ENCODE measurements around the gene GALNT2. TPM values are rescaled to one million over a fixed set of nuclear protein-coding genes. Genes with fewer than 3 reads are reported as not detected.
A peak's percentile ranks its signal among the peaks of the same experiment; 100 is the strongest.

GALNT2 gene
- total RNA-seq, 1 experiment from 2014 or later, result 62.5 TPM

DNA sequence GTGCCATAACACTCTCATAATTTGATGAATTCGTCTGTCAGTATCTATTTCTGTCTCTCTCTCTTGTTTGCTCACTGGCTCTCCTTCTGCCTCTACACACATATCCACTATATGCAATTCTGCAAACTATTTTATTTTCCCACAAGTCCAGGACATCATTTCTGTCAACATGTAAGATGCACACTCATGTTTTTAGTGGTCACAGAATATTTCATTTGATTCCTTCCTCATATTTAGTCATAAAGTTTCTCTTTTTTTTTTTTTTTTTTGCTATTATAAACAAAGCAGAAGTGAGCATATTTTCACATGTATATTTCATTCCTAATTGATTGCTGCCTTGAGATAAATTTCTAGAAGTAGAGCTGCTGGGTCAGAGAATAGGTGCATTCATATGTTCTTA is 193.8 kb downstream of the GALNT2 start:
- H3K4me1 ChIP-seq (replicated peaks), result no peaks in the 10 kb centered on the region
- peaks cover 31% of the 10 kb centered on the region for H3K36me3 ChIP-seq
- no peak overlapping the region for H3K27ac ChIP-seq
- DNase-seq (ENCODE audit: low read depth in 1 of 2, low spot score in 2 of 2), result no peak
- H3K4me3 ChIP-seq, result no peak overlapping the region
- H3K9me3 ChIP-seq (replicated peaks), result no peaks in the 10 kb centered on the region
- H3K27me3 ChIP-seq (replicated peaks), result no peaks in the 10 kb centered on the region

DNA sequence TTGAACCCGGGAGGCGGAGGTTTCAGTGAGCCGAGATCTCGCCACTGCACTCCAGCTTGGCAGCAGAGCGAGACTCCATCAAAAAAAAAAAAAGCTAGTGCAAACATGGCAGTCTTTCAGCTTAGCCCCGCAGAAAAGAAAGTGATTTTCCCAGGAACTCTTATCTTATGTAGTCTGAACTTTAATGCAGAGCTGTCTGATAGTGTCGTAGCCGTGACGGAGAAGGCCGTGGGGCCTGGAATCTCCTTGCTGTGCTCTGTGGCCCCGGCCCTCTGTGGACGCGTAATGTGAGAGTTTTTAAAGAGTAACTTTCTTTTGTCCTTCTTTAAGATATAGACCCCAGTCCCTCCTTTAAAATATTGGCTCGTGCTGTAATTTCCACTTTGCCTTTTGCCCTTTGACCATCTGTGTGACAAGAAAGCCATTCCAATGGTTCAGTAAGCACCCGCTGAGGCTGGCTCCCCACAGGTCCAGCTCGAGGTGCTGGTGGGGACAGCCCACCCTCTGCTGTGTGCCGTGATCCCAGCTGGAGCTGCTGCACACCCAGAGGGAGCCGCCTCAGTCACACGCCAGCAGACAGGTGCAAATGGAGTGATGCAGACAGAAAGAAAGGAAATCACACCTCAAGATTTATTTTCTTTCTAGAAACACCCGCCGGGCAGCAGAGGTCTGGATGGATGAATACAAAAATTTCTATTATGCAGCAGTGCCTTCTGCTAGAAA is 195.1 kb downstream of the GALNT2 start:
- no peaks in the 10 kb centered on the region for H3K4me1 ChIP-seq (replicated peaks)
- DNase-seq (ENCODE audit: low read depth in 1 of 2, low spot score in 2 of 2), result no peak

DNA sequence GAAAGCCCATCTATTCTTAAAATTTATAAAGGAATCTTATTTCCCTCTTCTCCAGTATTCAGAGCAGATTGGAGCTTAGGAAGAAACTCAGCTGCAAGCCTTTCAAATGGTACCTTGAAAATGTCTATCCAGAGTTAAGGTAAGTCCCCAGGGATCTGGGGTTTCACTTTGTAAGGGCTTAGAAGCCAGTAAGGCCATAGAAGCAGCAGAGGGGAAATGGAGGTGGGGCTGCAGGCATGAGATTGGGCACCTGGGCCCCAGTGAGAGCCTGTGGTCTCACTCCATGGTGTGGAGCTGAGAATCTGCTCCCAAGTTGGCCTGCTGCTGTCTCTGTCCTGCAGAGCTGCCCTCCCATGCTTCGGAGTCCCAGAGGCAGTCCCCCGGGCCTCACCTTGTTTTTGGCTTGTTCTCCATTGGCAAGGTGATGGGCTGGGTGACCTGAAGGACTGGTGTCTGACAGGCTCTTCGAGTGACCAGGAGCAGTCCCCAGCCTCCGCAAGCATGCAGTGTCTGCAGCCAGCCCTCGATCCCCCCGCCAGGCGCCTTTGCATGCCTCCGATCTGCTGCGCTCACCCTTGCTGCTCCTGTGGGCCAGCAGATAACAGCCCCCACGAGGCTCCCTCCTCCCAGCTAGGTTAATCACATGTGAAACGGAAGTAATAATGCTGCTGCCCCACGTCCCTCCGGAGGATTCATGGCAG is 196.0 kb downstream of the GALNT2 start:
- Histone ChIP-seq H3K36me3 (peaks cover 27% of the 10 kb centered on the region), H3K4me3 (no peak overlapping the region), H3K9me3 (replicated peaks) (no peaks in the 10 kb centered on the region), H3K27me3 (replicated peaks) (no peaks in the 10 kb centered on the region), H3K4me1 (replicated peaks) (no peaks in the 10 kb centered on the region), H3K27ac (no peak overlapping the region)
- DNase-seq (ENCODE audit: low read depth in 1 of 2, low spot score in 2 of 2), result no peak

More for the DNA sequence above, 195.1 kb downstream of the GALNT2 start:
- no peaks in the 10 kb centered on the region for H3K27me3 ChIP-seq (replicated peaks)
- no peaks in the 10 kb centered on the region for H3K9me3 ChIP-seq (replicated peaks)
- no peak overlapping the region for H3K27ac ChIP-seq
- peaks cover 27% of the 10 kb centered on the region for H3K36me3 ChIP-seq
- H3K4me3 ChIP-seq, result no peak overlapping the region

DNA sequence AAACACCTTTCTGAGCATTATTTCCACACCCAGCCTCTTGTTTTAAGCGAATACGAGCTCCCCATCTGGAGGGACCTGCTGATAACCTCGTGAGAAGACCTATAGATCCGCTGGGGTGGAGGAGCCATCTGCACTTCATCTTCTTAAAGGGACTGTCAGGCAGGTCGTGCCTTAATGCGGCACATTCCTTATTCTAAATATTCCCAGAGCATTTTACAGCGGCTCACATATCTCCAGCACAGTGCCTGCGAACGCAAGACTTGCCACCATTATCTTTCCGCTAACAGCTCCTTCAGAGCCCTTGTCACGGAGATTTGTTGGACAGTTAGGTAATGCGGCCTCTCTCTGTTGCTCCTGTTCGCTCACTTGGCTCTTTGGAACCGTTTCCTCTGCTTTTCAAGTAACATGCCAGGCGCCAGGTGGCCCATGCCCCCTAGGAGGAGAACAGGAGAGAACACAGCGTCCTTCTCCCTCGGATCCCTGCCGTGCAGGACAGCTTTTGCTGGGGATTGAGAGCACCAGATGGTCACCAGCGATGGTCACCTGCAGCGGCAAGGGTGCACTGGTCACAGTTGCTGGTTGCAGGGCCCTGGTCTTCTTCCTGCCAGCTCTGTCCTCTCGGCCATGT is 196.6 kb downstream of the GALNT2 start:
- H3K27me3 ChIP-seq (replicated peaks), result no peaks in the 10 kb centered on the region
- peaks cover 27% of the 10 kb centered on the region for H3K36me3 ChIP-seq
- peak in 1 of 2 experiments; percentile 22 for DNase-seq (ENCODE audit: low read depth in 1 of 2, low spot score in 2 of 2)
- H3K9me3 ChIP-seq (replicated peaks), result no peaks in the 10 kb centered on the region
- H3K4me3 ChIP-seq, result no peak overlapping the region
- peaks cover 2% of the 10 kb centered on the region for H3K4me1 ChIP-seq (replicated peaks)
- no peak overlapping the region for H3K27ac ChIP-seq

DNA sequence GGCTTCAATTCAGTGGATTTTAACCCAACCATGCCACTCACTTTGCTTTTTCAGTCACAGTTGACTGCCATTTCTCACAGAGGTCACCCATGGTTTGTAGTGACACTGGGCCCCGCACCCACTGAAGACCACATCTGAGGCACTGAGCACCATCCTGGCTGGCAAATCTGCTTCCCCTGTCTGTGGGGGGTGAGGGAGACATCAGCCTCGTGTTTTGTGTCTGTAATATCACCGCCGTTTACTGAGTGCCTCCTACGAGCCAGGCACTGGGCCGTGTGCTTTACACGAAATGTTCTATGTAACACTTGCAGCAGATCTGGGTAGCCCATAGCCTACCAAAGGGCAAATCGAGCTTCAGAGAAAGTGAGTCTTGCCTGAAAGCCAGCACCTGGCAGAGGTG is 197.3 kb downstream of the GALNT2 start:
- Histone ChIP-seq H3K4me3 (no peak overlapping the region), H3K9me3 (replicated peaks) (no peaks in the 10 kb centered on the region), H3K4me1 (replicated peaks) (peaks cover 5% of the 10 kb centered on the region), H3K27me3 (replicated peaks) (no peaks in the 10 kb centered on the region), H3K27ac (no peak overlapping the region), H3K36me3 (peaks cover 24% of the 10 kb centered on the region)
- no peak for DNase-seq (ENCODE audit: low read depth in 1 of 2, low spot score in 2 of 2)

DNA sequence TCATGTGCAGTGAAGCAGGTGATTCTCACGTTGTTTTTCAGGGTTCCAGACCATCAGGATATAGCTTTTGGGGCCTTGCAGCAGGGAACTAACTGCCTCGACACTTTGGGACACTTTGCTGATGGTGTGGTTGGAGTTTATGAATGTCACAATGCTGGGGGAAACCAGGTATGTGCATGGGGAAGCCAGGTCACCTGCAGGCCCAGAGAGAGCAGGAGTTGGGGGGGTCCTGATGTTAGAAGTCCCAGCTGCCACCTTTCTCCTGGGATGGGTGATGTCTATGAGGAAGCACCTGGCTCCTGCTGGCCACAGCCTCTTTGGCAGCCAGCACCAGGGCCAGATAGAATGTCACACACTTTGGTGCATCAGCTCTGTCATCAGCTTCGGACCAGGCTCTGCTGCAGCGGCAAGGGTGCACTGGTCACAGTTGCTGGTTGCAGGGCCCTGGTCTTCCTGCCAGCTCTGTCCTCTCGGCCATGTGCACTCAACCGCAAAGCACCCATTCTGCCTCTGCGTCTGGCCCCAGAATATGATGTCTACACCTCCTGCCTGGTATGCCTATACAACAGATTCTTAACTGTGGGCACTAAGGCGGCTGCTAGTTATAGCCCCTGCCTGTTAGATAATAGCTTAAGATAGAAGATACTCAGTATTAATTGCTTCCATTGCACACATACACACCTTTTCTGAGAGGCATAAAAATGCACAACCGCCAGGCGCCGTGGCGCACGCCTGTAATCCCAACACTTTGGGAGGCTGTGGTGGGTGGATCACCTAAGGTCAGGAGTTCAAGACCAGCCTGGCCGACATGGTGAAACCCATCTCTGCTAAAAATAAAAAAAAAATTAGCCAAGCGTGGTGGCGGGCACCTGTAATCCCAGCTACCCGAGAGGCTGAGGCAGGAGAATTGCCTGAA is 198.4 kb downstream of the GALNT2 start:
- Histone ChIP-seq H3K27me3 (replicated peaks) (no peaks in the 10 kb centered on the region), H3K4me3 (no peak overlapping the region), H3K27ac (no peak overlapping the region), H3K4me1 (replicated peaks) (peaks cover 5% of the 10 kb centered on the region), H3K9me3 (replicated peaks) (no peaks in the 10 kb centered on the region), H3K36me3 (peaks cover 24% of the 10 kb centered on the region)
- DNase-seq (ENCODE audit: low read depth in 1 of 2, low spot score in 2 of 2), result no peak

DNA sequence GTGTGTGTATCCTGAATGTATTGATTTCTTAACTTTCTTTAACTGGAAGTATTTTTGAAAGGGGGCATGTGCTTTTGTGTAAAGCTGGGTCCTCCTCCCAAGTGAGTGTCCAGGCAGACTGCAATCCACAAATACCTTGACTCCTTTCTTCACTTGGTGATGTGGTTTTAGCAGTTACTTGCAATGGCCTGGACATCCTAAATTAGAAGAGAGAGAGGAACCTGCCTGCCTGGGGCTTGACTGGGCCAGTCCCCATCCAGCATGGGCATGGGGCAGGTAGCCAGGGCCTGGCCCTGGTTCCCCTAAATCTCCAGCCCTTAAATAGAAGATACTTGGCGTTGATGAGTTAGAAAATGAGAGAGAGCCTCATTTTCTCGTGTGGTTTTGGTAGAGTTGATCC is 199.4 kb downstream of the GALNT2 start:
- no peak overlapping the region for H3K4me3 ChIP-seq
- H3K36me3 ChIP-seq, result peaks cover 31% of the 10 kb centered on the region
- DNase-seq (ENCODE audit: low read depth in 1 of 2, low spot score in 2 of 2), result no peak
- peaks cover 5% of the 10 kb centered on the region for H3K4me1 ChIP-seq (replicated peaks)
- no peak overlapping the region for H3K27ac ChIP-seq
- no peaks in the 10 kb centered on the region for H3K27me3 ChIP-seq (replicated peaks)
- H3K9me3 ChIP-seq (replicated peaks), result 0 out of 2 replicates have a peak, but pooled peaks cover 3% of the 10 kb centered on the region

DNA sequence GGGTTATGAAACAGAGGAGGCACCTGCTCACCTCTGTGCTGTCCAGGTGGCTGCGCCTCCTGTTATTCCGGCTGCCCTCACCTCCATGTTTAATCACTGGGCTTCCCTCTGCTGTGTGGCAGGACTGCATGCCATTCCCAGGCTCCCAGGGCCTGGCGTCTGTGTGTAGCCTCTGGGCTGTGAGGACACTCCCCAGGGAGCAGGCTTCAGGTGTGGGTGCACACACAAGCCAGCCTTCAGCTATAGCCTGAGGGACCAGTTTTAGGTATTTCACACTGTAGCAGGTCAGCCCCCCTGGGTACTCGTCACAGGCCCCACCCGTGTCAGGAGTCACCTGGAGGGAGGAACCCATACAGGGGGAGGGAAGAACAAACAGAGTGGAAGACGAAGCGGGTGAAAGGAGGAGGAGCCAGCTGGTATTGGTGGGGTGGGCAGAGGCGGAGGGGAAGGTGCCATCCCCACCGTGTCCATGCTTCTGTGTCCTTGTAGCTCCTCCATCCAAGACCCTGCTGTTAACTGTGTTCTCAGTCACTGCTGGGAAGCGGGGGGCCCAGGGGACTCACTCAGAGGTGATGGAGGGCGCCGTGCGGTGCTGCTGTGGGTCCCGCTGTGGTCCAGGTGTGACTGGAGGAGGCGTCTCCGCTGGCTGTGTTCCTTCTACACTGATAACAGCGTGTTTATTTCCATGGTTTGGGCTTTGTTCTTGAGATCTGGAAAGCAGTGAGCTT is 200.5 kb downstream of the GALNT2 start:
- H3K4me1 ChIP-seq (replicated peaks), result peaks cover 7% of the 10 kb centered on the region
- H3K4me3 ChIP-seq, result no peak overlapping the region
- H3K36me3 ChIP-seq, result peaks cover 35% of the 10 kb centered on the region
- H3K9me3 ChIP-seq (replicated peaks), result 0 out of 2 replicates have a peak, but pooled peaks cover 3% of the 10 kb centered on the region
- no peak overlapping the region for H3K27ac ChIP-seq
- no peaks in the 10 kb centered on the region for H3K27me3 ChIP-seq (replicated peaks)
- no peak for DNase-seq (ENCODE audit: low read depth in 1 of 2, low spot score in 2 of 2)

DNA sequence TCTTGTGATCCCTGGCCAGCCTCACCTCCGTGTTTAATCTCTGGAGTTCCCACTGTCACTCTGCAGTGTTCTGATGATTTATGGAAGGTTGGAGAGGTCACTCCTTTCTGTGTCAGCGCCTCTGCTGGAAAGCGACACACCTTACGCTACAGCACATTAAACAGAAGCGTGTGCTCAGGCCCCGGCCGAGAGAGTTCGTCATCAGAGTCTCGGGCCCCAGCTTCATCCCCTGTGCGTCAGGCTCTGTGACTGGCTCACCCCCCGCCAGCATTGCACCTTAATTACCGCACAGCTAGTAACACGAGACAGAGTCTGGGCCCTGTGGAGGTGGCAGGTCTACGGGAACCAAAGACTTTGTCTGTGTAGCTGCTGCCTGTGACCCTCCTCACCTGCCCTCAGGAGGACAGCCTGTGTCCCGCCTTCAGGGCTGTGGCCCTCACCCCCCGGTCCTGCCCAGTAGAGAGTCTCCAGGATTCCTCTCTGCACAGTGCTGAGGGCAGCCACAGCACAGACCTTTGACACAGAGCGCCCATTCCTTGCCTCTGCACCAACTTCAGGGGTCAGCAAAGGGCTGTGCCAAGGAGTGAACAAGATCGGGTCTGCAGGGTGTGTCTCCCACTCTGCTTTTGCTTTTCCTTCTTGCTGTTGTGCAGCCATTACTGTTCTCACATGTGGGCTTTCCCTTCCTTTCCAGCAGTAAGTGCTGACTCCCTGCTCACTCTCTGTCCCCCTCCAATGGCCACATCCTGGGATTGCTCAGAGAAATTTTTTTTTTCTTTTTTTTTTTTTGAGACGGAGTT is 201.5 kb downstream of the GALNT2 start:
- H3K27ac ChIP-seq, result no peak overlapping the region
- 0 out of 2 replicates have a peak, but pooled peaks cover 3% of the 10 kb centered on the region for H3K9me3 ChIP-seq (replicated peaks)
- H3K27me3 ChIP-seq (replicated peaks), result no peaks in the 10 kb centered on the region
- H3K4me3 ChIP-seq, result no peak overlapping the region
- H3K36me3 ChIP-seq, result peaks cover 29% of the 10 kb centered on the region
- peaks cover 13% of the 10 kb centered on the region for H3K4me1 ChIP-seq (replicated peaks)
- DNase-seq (ENCODE audit: low read depth in 1 of 2, low spot score in 2 of 2), result peak in 1 of 2 experiments; percentile 60

DNA sequence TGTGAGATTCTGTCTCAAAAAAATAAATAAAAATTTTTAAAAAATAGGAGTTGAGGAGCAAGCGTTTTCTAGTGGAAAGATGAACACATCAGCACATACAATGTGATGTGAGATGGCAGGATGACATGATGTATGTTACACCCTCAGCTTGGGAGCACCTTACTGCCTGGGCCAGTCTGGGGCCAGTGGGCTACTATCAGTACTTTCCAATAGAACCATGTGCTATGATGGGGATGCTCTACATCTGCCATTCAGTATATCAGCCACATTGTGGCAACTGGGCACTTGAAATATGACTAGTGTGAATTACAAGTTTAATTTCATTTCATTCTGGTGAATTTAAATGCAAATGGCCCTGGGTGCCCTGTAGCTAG is 203.1 kb downstream of the GALNT2 start:
- DNase-seq (ENCODE audit: low read depth in 1 of 2, low spot score in 2 of 2), result no peak
- Histone ChIP-seq H3K4me1 (replicated peaks) (peaks cover 13% of the 10 kb centered on the region), H3K4me3 (no peak overlapping the region), H3K9me3 (replicated peaks) (0 out of 2 replicates have a peak, but pooled peaks cover 3% of the 10 kb centered on the region), H3K27me3 (replicated peaks) (no peaks in the 10 kb centered on the region), H3K36me3 (peaks cover 29% of the 10 kb centered on the region), H3K27ac (no peak overlapping the region)

DNA sequence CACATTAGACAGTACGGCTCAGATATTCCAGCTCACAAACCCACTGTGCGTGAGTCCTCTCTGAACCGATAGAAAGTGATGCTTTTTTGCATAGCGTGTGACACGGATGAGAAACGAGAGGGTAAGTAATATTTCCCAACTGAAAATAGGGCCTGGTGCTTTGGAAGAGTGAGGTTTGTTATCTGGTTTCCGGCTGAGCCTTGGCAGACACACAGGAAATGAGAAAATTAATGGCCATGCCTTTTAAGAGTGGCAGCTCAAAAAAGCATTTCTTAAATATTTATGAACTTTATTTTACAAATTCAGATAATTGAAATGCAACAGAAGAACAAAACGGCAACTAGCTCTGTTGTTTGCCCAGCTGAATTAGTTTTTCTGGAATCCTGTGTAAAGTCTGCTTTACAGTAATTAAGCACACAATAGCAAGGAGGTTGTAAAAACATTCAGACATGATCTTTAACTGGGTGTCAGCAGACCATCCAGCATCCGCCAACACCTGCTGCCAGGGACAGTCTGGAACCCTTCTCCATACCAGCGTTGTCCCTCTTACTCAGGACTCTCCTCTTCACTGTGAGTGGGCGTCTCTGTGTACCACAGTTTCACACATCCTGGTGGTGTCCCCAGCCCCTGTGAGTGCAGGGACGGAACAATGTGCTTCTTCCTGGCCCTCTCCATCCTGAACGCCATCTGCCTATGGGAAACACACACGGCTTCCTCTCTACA is 203.7 kb downstream of the GALNT2 start:
- DNase-seq (ENCODE audit: low read depth in 1 of 2, low spot score in 2 of 2), result no peak
- H3K4me1 ChIP-seq (replicated peaks), result peaks cover 13% of the 10 kb centered on the region
- no peaks in the 10 kb centered on the region for H3K27me3 ChIP-seq (replicated peaks)
- no peak overlapping the region for H3K27ac ChIP-seq
- 0 out of 2 replicates have a peak, but pooled peaks cover 3% of the 10 kb centered on the region for H3K9me3 ChIP-seq (replicated peaks)
- no peak overlapping the region for H3K4me3 ChIP-seq
- H3K36me3 ChIP-seq, result peaks cover 26% of the 10 kb centered on the region

Measured in SJSA1 (cell line).